Peyer's patch (tissue), 4 donors: ENCODE measurements around the gene SKAP1.

Experiments used
- POLR2A ChIP-seq, 2 donors: fragments of 450-650 bp; IDR thresholded peaks; one replicate each; pipeline ENCODE4 v1.5.1; 2017; ENCODE audit warnings: antibody characterized with exemption in 2 of 2, mild to moderate bottlenecking in 2 of 2, moderate library complexity in 2 of 2
- TF ChIP-seq, protein P1 (sequence below), 6 experiments: fragments of 450-650 bp in 4 of 6; fragments of 200-600 bp in 2 of 6; sonication (generic) in 1 of 6; IDR thresholded peaks; one replicate each; pipeline ENCODE4 v1.5.1; 2017 to 2019; ENCODE audit warnings: antibody characterized with exemption in 6 of 6, mild to moderate bottlenecking in 3 of 6, moderate library complexity in 1 of 6

- TF ChIP-seq, protein P1, sequence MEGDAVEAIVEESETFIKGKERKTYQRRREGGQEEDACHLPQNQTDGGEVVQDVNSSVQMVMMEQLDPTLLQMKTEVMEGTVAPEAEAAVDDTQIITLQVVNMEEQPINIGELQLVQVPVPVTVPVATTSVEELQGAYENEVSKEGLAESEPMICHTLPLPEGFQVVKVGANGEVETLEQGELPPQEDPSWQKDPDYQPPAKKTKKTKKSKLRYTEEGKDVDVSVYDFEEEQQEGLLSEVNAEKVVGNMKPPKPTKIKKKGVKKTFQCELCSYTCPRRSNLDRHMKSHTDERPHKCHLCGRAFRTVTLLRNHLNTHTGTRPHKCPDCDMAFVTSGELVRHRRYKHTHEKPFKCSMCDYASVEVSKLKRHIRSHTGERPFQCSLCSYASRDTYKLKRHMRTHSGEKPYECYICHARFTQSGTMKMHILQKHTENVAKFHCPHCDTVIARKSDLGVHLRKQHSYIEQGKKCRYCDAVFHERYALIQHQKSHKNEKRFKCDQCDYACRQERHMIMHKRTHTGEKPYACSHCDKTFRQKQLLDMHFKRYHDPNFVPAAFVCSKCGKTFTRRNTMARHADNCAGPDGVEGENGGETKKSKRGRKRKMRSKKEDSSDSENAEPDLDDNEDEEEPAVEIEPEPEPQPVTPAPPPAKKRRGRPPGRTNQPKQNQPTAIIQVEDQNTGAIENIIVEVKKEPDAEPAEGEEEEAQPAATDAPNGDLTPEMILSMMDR (IDR thresholded peaks at IDR 0.05) = no peak
- TF ChIP-seq POLR2A (IDR thresholded peaks at IDR 0.05) = no peak
Measured at GRCh38 chr17:48294020-48294805, 135.8 kb downstream of the SKAP1 start.
